ENCODE data around the gene PTPRN2.

PTPRN2 gene

GRCh38 chr7:158073845-158074840, 513.5 kb downstream of the PTPRN2 start:
- DNase-seq (ENCODE audit: low read depth in 3 of 3), result no peak

- no peak for DNase-seq (ENCODE audit: low read depth in 3 of 3)
Measured at GRCh38 chr7:158072991-158073730, 514.5 kb downstream of the PTPRN2 start.

- DNase-seq (ENCODE audit: low read depth in 3 of 3), result no peak
Measured at GRCh38 chr7:158070222-158070920, 517.3 kb downstream of the PTPRN2 start.

- DNase-seq (ENCODE audit: low read depth in 3 of 3), result no peak
Measured at GRCh38 chr7:158068853-158069252, 518.8 kb downstream of the PTPRN2 start.

- no peak for DNase-seq (ENCODE audit: low read depth in 3 of 3)
Measured at GRCh38 chr7:158067931-158068482, 519.6 kb downstream of the PTPRN2 start.

GRCh38 chr7:158067219-158067930, 520.2 kb downstream of the PTPRN2 start:
- no peak for DNase-seq (ENCODE audit: low read depth in 3 of 3)

- DNase-seq (ENCODE audit: low read depth in 3 of 3), result no peak
Measured at GRCh38 chr7:158066085-158066484, 521.5 kb downstream of the PTPRN2 start.

- DNase-seq (ENCODE audit: low read depth in 3 of 3), result no peak
Measured at GRCh38 chr7:158065340-158065739, 522.3 kb downstream of the PTPRN2 start.

- DNase-seq (ENCODE audit: low read depth in 3 of 3), result no peak
Measured at GRCh38 chr7:158064631-158065030, 523.0 kb downstream of the PTPRN2 start.

GRCh38 chr7:158063850-158064610, 523.6 kb downstream of the PTPRN2 start:
- DNase-seq (ENCODE audit: low read depth in 3 of 3), result no peak

- DNase-seq (ENCODE audit: low read depth in 3 of 3), result no peak
Measured at GRCh38 chr7:158062661-158063060, 525.0 kb downstream of the PTPRN2 start.

- no peak for DNase-seq (ENCODE audit: low read depth in 3 of 3)
Measured at GRCh38 chr7:158061884-158062656, 525.6 kb downstream of the PTPRN2 start.

GRCh38 chr7:158061026-158061630, 526.5 kb downstream of the PTPRN2 start:
- DNase-seq (ENCODE audit: low read depth in 3 of 3), result no peak

- no peak for DNase-seq (ENCODE audit: low read depth in 3 of 3)
Measured at GRCh38 chr7:158060216-158060615, 527.4 kb downstream of the PTPRN2 start.

GRCh38 chr7:158057446-158057845, 530.2 kb downstream of the PTPRN2 start:
- DNase-seq (ENCODE audit: low read depth in 3 of 3), result no peak

GRCh38 chr7:158056761-158057160, 530.9 kb downstream of the PTPRN2 start:
- no peak for DNase-seq (ENCODE audit: low read depth in 3 of 3)

- no peak for DNase-seq (ENCODE audit: low read depth in 3 of 3)
Measured at GRCh38 chr7:158055726-158056510, 531.7 kb downstream of the PTPRN2 start.

- no peak for DNase-seq (ENCODE audit: low read depth in 3 of 3)
Measured at GRCh38 chr7:158054611-158055010, 533.0 kb downstream of the PTPRN2 start.
